RWPE2 (cell line): ENCODE results near the gene SERPINA9.

Experiments
- ATAC-seq: fragments of 200-7000 bp; cut with Tn5 transposase; 3 replicates; pipeline ENCODE4 v1.9.1; 2021; ENCODE audit warnings: low read depth
- DNase-seq: peaks from one replicate; pipeline ENCODE4 v3.0.0-alpha.2; 2020; ENCODE audit warnings: low spot score
- H3K27ac ChIP-seq: fragments of 450-650 bp; 2 replicates; pipeline ENCODE4 v1.5.1; 2017; ENCODE audit warnings: mild to moderate bottlenecking; ENCODE audit not compliant: poor library complexity, severe bottlenecking
- H3K27me3 ChIP-seq: fragments of 250-450 bp; sonication (Bioruptor Pico); 2 replicates; pipeline ENCODE4 v1.5.1; 2021; ENCODE audit warnings: mild to moderate bottlenecking, moderate library complexity; ENCODE audit not compliant: insufficient read depth, poor library complexity, severe bottlenecking
- H3K36me3 ChIP-seq: fragments of 250-450 bp; sonication (Bioruptor Pico); 2 replicates; pipeline ENCODE4 v1.5.1; 2020; ENCODE audit warnings: low read depth, mild to moderate bottlenecking, moderate library complexity
- H3K4me1 ChIP-seq: fragments of 250-450 bp; sonication (Bioruptor Pico); 2 replicates; pipeline ENCODE4 v1.5.1; 2021; ENCODE audit warnings: mild to moderate bottlenecking, moderate library complexity; ENCODE audit not compliant: insufficient read depth, poor library complexity, severe bottlenecking
- H3K4me3 ChIP-seq: fragments of 250-450 bp; sonication (Bioruptor Pico); 2 replicates; pipeline ENCODE4 v1.5.1; 2021; ENCODE audit warnings: mild to moderate bottlenecking, moderate library complexity; ENCODE audit not compliant: severe bottlenecking
- H3K9me3 ChIP-seq: fragments of 250-450 bp; sonication (Bioruptor Pico); 2 replicates; pipeline ENCODE4 v1.5.1; 2021; ENCODE audit warnings: mild to moderate bottlenecking, moderate library complexity; ENCODE audit not compliant: severe bottlenecking
- CTCF ChIP-seq: fragments of 450-650 bp; IDR thresholded peaks from one replicate; pipeline ENCODE4 v1.5.1; 2017; ENCODE audit warnings: mild to moderate bottlenecking, moderate library complexity; ENCODE audit not compliant: poor library complexity, severe bottlenecking

SERPINA9 gene

DNA sequence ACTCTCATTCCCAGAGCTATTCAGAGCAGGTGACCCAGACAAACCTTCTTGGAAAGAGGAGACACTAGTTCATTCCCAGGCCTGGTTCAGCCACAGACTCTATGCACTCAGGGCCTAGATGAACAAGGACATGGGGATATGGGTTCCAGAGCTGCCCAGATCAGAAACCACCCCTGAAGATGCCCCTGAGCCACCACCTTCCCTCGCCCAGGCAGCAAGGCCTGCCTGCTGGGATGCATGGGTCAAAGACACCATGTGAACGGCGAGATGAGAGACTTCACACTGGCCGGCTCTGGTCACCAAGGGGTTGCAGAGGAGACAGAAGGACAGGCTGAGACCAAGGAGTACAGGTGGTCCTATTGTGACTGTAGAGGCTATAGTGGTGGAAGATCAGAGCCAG, 29.2 kb upstream of the SERPINA9 start:
- no peak for TF ChIP-seq CTCF
- DNase-seq (no peak), ATAC-seq (no peak)
- H3K4me3 ChIP-seq = no peak overlapping the region
- no peak overlapping the region for H3K27ac ChIP-seq
- H3K36me3 ChIP-seq = no peaks in the 10 kb centered on the region
- no peaks in the 10 kb centered on the region for H3K27me3 ChIP-seq
- no peaks in the 10 kb centered on the region for H3K4me1 ChIP-seq
- no peaks in the 10 kb centered on the region for H3K9me3 ChIP-seq

DNA sequence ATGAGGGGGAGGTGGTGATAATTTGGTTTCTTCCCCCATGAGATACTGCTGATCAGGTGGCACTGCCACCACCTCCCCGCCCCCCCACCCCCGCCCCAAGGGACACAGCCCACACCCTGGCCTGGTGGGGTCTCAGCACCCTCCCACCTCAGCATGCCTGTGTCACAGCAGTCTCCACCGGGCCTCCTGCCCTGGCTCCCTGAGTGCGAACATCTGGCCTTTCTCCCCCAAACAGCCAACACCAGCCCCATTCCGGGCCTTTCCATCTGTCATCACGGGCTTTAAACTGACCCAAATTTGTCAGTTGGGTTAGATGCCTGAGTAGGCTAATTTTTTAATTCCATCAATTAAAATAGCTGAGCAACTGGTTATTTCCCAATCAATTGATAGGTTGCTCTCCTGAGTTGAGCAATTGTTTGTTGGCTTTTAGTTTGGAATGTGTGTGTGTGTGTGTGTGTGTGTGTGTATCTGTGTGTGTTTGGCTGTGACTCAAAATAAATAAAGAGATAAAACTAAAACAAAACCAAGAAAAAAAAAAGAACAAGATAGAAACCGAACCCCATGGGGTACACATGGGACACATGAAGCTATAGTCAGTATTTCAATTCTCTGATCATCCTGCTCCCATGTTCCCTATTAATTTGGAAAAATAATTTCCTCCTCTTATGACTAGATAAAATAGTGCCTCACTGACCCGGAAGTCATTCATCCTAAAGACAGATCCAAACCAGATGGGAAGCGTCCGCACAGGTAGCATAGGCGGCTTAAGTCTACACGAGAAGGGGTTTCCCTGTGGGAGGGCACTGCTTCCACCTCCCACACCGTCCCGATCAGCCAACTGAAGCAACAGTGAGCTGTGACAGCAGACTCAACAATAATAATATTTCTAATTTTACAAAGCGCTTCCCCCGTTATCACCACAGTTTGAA, 25.9 kb upstream of the SERPINA9 start:
- no peak overlapping the region for H3K27ac ChIP-seq
- no peaks in the 10 kb centered on the region for H3K27me3 ChIP-seq
- DNase-seq (no peak), ATAC-seq (no peak)
- H3K36me3 ChIP-seq = no peaks in the 10 kb centered on the region
- H3K4me3 ChIP-seq = no peak overlapping the region
- no peak for TF ChIP-seq CTCF
- no peaks in the 10 kb centered on the region for H3K9me3 ChIP-seq
- H3K4me1 ChIP-seq = no peaks in the 10 kb centered on the region

GRCh38 chr14:94500264-94500663, 24.3 kb upstream of the SERPINA9 start:
- ATAC-seq (no peak), DNase-seq (no peak)
- Histone ChIP-seq H3K36me3 (no peaks in the 10 kb centered on the region), H3K9me3 (no peaks in the 10 kb centered on the region), H3K4me1 (no peaks in the 10 kb centered on the region), H3K27ac (no peak overlapping the region), H3K4me3 (no peak overlapping the region), H3K27me3 (no peaks in the 10 kb centered on the region)
- TF ChIP-seq CTCF = no peak

DNA sequence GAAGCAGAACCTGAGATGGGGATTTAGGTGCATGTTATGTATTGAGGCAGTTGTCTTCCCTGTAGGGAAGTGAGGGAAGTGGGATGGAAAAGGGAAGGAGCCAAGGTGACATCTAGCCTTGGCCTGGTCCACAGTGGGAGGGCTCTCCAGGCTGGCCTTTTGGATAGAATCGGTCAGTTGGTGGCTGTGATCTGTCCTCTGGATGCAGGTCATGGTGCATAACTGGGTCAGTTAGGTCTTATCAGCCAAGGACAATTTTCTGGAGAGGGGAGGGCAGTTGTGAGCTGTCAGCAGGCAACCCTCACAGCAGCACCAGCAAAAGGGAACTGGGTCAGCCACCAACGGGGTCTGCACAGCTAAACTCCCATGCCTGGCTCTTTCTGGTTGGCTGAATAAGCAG, 23.7 kb upstream of the SERPINA9 start:
- Histone ChIP-seq H3K36me3 (no peaks in the 10 kb centered on the region), H3K4me3 (no peak overlapping the region), H3K27me3 (no peaks in the 10 kb centered on the region), H3K9me3 (no peaks in the 10 kb centered on the region), H3K27ac (no peak overlapping the region), H3K4me1 (no peaks in the 10 kb centered on the region)
- ATAC-seq (no peak), DNase-seq (no peak)
- TF ChIP-seq CTCF = no peak

DNA sequence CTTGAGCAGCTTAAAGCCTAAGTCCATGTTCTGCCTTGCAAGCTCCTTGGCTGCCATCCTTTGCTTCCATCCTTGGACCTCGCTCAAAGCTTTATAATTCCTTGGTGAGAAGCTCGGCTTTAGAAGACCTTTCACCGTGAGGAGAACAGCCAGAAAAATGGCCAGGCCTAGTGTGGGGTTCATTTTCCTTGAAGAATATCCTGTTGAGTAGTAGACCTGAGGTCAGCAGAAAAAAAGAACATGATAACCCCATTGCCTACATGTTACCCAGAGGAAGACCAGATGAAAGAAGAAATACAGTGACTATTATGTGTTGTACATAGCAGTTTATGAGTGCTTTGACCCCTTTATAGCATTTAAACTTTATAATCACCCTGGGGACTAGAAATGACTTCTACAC, 22.2 kb upstream of the SERPINA9 start:
- Histone ChIP-seq H3K27me3 (no peaks in the 10 kb centered on the region), H3K4me1 (no peaks in the 10 kb centered on the region), H3K27ac (no peak overlapping the region), H3K9me3 (no peaks in the 10 kb centered on the region), H3K36me3 (no peaks in the 10 kb centered on the region), H3K4me3 (no peak overlapping the region)
- no peak for ATAC-seq
- no peak for TF ChIP-seq CTCF
- no peak for DNase-seq
